H9 (cell line): ENCODE data around the gene ZNF823. TPM values are rescaled to one million over a fixed set of nuclear protein-coding genes. Genes with fewer than 3 reads are reported as not detected.

Experiments
- DNase-seq: peaks from one replicate; pipeline ENCODE4 v3.0.0-alpha.2; 2017
- H2AFZ ChIP-seq: one replicate; pipeline ENCODE4 v1.6.1; 2013; ENCODE audit warnings: mild to moderate bottlenecking, low read length, control low read depth, moderate library complexity
- H2AK5ac ChIP-seq: 2 replicates; pipeline ENCODE4 v1.6.1; 2013; ENCODE audit warnings: low read length, control low read depth, mixed read lengths; ENCODE audit not compliant: insufficient read length
- H2BK120ac ChIP-seq: one replicate; pipeline ENCODE4 v1.6.1; 2013; ENCODE audit warnings: low read depth, mild to moderate bottlenecking, low read length, control low read depth, inconsistent platforms; ENCODE audit not compliant: poor library complexity, severe bottlenecking
- H2BK12ac ChIP-seq: 2 replicates; pipeline ENCODE4 v1.6.1; 2013; ENCODE audit warnings: low read length, control low read depth, mixed read lengths, low read depth; ENCODE audit not compliant: insufficient read length
- H2BK15ac ChIP-seq: 2 replicates; pipeline ENCODE4 v1.6.1; 2013; ENCODE audit warnings: low read depth, low read length, control low read depth
- H2BK20ac ChIP-seq: one replicate; pipeline ENCODE4 v1.6.1; 2013; ENCODE audit warnings: low read depth, mild to moderate bottlenecking, low read length, control low read depth, inconsistent platforms; ENCODE audit not compliant: poor library complexity, severe bottlenecking
- H2BK5ac ChIP-seq: 2 replicates; pipeline ENCODE4 v1.6.1; 2013; ENCODE audit warnings: low read length, control low read depth, mixed read lengths; ENCODE audit not compliant: insufficient read length
- H3K14ac ChIP-seq: 2 replicates; pipeline ENCODE4 v1.6.1; 2013; ENCODE audit warnings: low read length, control low read depth; ENCODE audit not compliant: insufficient read depth
- H3K18ac ChIP-seq: 2 replicates; pipeline ENCODE4 v1.6.1; 2013; ENCODE audit warnings: low read depth, mild to moderate bottlenecking, mixed read lengths, low read length, control low read depth; ENCODE audit not compliant: insufficient read length
- H3K23ac ChIP-seq: 2 replicates; pipeline ENCODE4 v1.6.1; 2013; ENCODE audit warnings: low read length, control low read depth, mixed read lengths, low read depth; ENCODE audit not compliant: insufficient read length
- H3K23me2 ChIP-seq: 2 replicates; pipeline ENCODE4 v1.6.1; 2013; ENCODE audit warnings: low read depth, mild to moderate bottlenecking, mixed read lengths, low read length, control low read depth; ENCODE audit not compliant: insufficient read length, poor library complexity, severe bottlenecking
- H3K27ac ChIP-seq: 2 replicates; pipeline ENCODE4 v1.5.1; 2013; ENCODE audit warnings: low read length, control low read depth, mixed read lengths, low read depth; ENCODE audit not compliant: insufficient read length
- H3K27me3 ChIP-seq: 2 replicates; pipeline ENCODE4 v1.6.1; 2013; ENCODE audit warnings: low read length, control low read depth, inconsistent platforms; ENCODE audit not compliant: insufficient read depth
- H3K4ac ChIP-seq: 2 replicates; pipeline ENCODE4 v1.6.1; 2013; ENCODE audit warnings: low read depth, mild to moderate bottlenecking, control low read depth, inconsistent platforms, low read length, moderate library complexity
- H3K4me1 ChIP-seq: 2 replicates; pipeline ENCODE4 v1.6.1; 2013; ENCODE audit warnings: low read length, control low read depth, inconsistent platforms; ENCODE audit not compliant: insufficient read depth
- H3K4me2 ChIP-seq: 2 replicates; pipeline ENCODE4 v1.6.1; 2013; ENCODE audit warnings: low read length, control low read depth, mixed read lengths; ENCODE audit not compliant: insufficient read length, insufficient read depth
- H3K56ac ChIP-seq: 2 replicates; pipeline ENCODE4 v1.6.1; 2013; ENCODE audit warnings: low read depth, mild to moderate bottlenecking, mixed read lengths, low read length, control low read depth; ENCODE audit not compliant: insufficient read length
- H3K79me1 ChIP-seq: 2 replicates; pipeline ENCODE4 v1.6.1; 2013; ENCODE audit warnings: low read depth, mild to moderate bottlenecking, moderate library complexity, low read length, control low read depth, inconsistent platforms; ENCODE audit not compliant: insufficient read depth, poor library complexity, severe bottlenecking
- H3K79me2 ChIP-seq: 2 replicates; pipeline ENCODE4 v1.6.1; 2013; ENCODE audit warnings: low read length, control low read depth, inconsistent platforms; ENCODE audit not compliant: insufficient read depth
- H3K9ac ChIP-seq: 2 replicates; pipeline ENCODE4 v1.6.1; 2013; ENCODE audit warnings: low read length, control low read depth, mixed read lengths; ENCODE audit not compliant: insufficient read length; ENCODE audit errors: extremely low read depth
- H3K9me3 ChIP-seq: one replicate; pipeline ENCODE4 v1.6.1; 2013; ENCODE audit warnings: low read depth, low read length, inconsistent platforms; ENCODE audit not compliant: control insufficient read depth
- H3T11ph ChIP-seq: one replicate; pipeline ENCODE4 v1.6.1; 2013; ENCODE audit warnings: mild to moderate bottlenecking, low read length, control low read depth, inconsistent platforms
- H4K20me1 ChIP-seq: one replicate; pipeline ENCODE4 v1.6.1; 2013; ENCODE audit not compliant: control insufficient read depth, insufficient read length, insufficient read depth
- H4K5ac ChIP-seq: 2 replicates; pipeline ENCODE4 v1.6.1; 2013; ENCODE audit warnings: low read depth, mild to moderate bottlenecking, mixed read lengths, low read length, control low read depth; ENCODE audit not compliant: insufficient read length
- H4K8ac ChIP-seq: replicated peaks from 2 replicates; pipeline ENCODE4 v1.6.1; 2013; ENCODE audit warnings: low read length, control low read depth, mixed read lengths, low read depth; ENCODE audit not compliant: insufficient read length
- H4K91ac ChIP-seq: 2 replicates; pipeline ENCODE4 v1.6.1; 2013; ENCODE audit warnings: low read depth, mild to moderate bottlenecking, moderate library complexity, mixed read lengths, low read length, control low read depth; ENCODE audit not compliant: insufficient read length
- H3K27ac Mint-ChIP-seq, 3 experiments: 2 replicates in 2 of 3; 3 replicates in 1 of 3; pipeline ENCODE4 v1.8.0; 2020 to 2021; ENCODE audit warnings: mixed read lengths in 3 of 3, mild to moderate bottlenecking in 1 of 3, moderate library complexity in 1 of 3
- H3K27me3 Mint-ChIP-seq: 2 replicates; pipeline ENCODE4 v1.8.0; 2021; ENCODE audit warnings: low read depth, mild to moderate bottlenecking, moderate library complexity, mixed read lengths
- H3K36me3 Mint-ChIP-seq, 3 experiments: 2 replicates in 2 of 3; 3 replicates in 1 of 3; pipeline ENCODE4 v1.8.0; 2020 to 2021; ENCODE audit warnings: low read depth in 3 of 3, mixed read lengths in 3 of 3; ENCODE audit not compliant: insufficient read depth in 1 of 3
- H3K4me1 Mint-ChIP-seq, 2 experiments: 2 replicates each; pipeline ENCODE4 v1.8.0; 2020; ENCODE audit warnings: mixed read lengths in 2 of 2
- H3K4me3 Mint-ChIP-seq, 2 experiments: 2 replicates in 1 of 2; 3 replicates in 1 of 2; pipeline ENCODE4 v1.8.0; 2020 to 2021; ENCODE audit warnings: mild to moderate bottlenecking in 2 of 2, mixed read lengths in 2 of 2, moderate library complexity in 1 of 2
- H3K9me3 Mint-ChIP-seq, 2 experiments: 2 replicates in 1 of 2; 3 replicates in 1 of 2; pipeline ENCODE4 v1.8.0; 2020; ENCODE audit warnings: mild to moderate bottlenecking in 2 of 2, mixed read lengths in 2 of 2, moderate library complexity in 1 of 2
- CTCF ChIP-seq: fragments of 200-600 bp; sonication (generic); conservative IDR thresholded peaks from 3 replicates; pipeline ENCODE4 v1.8.0; 2021; ENCODE audit warnings: antibody characterized with exemption, mild to moderate bottlenecking
- WGBS: extraction: QIAGEN DNeasy Blood & Tissue Kit; methylation state at CpG from one replicate; pipeline ENCODE4 v1.1.7; 2013; ENCODE audit warnings: missing lambda C conversion rate, low lambda C conversion rate, mixed read lengths; ENCODE audit not compliant: insufficient read length; ENCODE audit errors: extremely low coverage; 5-methylcytosine and 5-hydroxymethylcytosine counted together
- total RNA-seq: library from RNA; stranded (reverse); gene quantifications from 2 replicates; pipeline ENCODE4 v1.2.1, GENCODE V29; 2021

ZNF823 gene
- total RNA-seq, 1 experiment from 2014 or later, result 2.5 TPM

- Histone ChIP-seq H2BK12ac (no peak overlapping the region), H3K79me1 (no peaks in the 10 kb centered on the region), H3K4me1 (no peaks in the 10 kb centered on the region), H4K8ac (no peak overlapping the region), H3K23me2 (no peaks in the 10 kb centered on the region), H3K9ac (no peak overlapping the region), H4K20me1 (no peaks in the 10 kb centered on the region), H3T11ph (no peak overlapping the region), H2AK5ac (no peak overlapping the region), H3K9me3 (peaks cover 27% of the 10 kb centered on the region), H2BK20ac (no peak overlapping the region), H3K79me2 (no peaks in the 10 kb centered on the region), H3K14ac (no peak overlapping the region), H2BK15ac (no peak overlapping the region), H3K56ac (no peak overlapping the region), H2AFZ (no peak overlapping the region), H3K18ac (no peak overlapping the region), H2BK120ac (no peak overlapping the region), H4K5ac (no peak overlapping the region), H3K4me2 (no peak overlapping the region), H2BK5ac (no peak overlapping the region), H4K91ac (no peak overlapping the region), H3K4ac (no peak overlapping the region), H3K23ac (no peak overlapping the region), H3K27ac (no peak overlapping the region), H3K27me3 (no peaks in the 10 kb centered on the region)
- Mint-ChIP-seq H3K27me3 (peaks cover 7% of the 10 kb centered on the region), H3K4me1 (no peaks in the 10 kb centered on the region), H3K36me3 (peaks cover 67 to 84% (median 80%) of the 10 kb centered on the region in 3 experiments), H3K9me3 (peaks cover 78 to 85% of the 10 kb centered on the region in 2 experiments), H3K4me3 (no peak overlapping the region), H3K27ac (no peak overlapping the region; a peak in 1 of 7 replicates)
- no peak for TF ChIP-seq CTCF
- no peak for DNase-seq
- no CpG with 5 or more reads among the region's 2 CpGs for WGBS
Measured at GRCh38 chr19:11680689-11681302, 58.0 kb downstream of the ZNF823 start.
